ENCODE data around the gene CIAO2B. TPM values are rescaled to one million over a fixed set of nuclear protein-coding genes. Genes with fewer than 3 reads are reported as not detected.

The CIAO2B gene
- total RNA-seq, 1 experiment from 2014 or later: 119 TPM

DNA sequence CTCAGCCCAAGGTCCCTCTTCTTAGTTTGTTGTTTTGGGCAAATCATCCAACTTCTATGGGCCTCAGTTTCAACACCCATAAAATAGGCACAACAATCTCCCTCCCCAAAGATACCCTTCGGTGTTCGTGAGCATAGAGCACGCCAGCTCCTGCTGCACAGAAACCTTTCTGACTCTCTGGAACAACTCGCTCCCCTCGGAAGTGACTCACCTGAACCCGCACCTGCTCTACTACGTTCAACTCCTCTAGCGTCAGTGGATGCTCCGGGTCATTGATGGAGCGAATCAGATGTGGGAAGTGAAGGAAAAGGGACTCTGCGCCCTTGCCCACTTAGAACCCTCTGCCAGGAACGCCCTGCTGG is 445 bp downstream of the CIAO2B start:
- ChIA-PET CTCF (interaction anchor here (1.2 kb wide), 1 partner anchor 38 kb away, joined by 3 read pairs; no protein-coding TSS in a partner anchor), POLR2A (no interaction called here)
- Mint-ChIP-seq H3K4me3 (ENCODE audit: unreplicated experiment) (peak overlapping the region; percentile 94), H3K36me3 (ENCODE audit: insufficient read depth, unreplicated experiment) (peaks cover 17% of the 10 kb centered on the region), H3K9me3 (ENCODE audit: unreplicated experiment) (no peaks in the 10 kb centered on the region), H3K27me3 (ENCODE audit: insufficient read depth, unreplicated experiment) (no peaks in the 10 kb centered on the region), H3K27ac (ENCODE audit: unreplicated experiment) (peak overlapping the region; percentile 88), H3K4me1 (ENCODE audit: low read depth, unreplicated experiment) (peaks cover 19% of the 10 kb centered on the region)
- TSS peak; percentile 66 for BruUV-seq (replicated peaks)
- no peak for DNase-seq
- H3K9me3 ChIP-seq: no peaks in the 10 kb centered on the region
- peaks cover 8% of the 10 kb centered on the region for H3K4me1 ChIP-seq
- TF ChIP-seq, protein P1, sequence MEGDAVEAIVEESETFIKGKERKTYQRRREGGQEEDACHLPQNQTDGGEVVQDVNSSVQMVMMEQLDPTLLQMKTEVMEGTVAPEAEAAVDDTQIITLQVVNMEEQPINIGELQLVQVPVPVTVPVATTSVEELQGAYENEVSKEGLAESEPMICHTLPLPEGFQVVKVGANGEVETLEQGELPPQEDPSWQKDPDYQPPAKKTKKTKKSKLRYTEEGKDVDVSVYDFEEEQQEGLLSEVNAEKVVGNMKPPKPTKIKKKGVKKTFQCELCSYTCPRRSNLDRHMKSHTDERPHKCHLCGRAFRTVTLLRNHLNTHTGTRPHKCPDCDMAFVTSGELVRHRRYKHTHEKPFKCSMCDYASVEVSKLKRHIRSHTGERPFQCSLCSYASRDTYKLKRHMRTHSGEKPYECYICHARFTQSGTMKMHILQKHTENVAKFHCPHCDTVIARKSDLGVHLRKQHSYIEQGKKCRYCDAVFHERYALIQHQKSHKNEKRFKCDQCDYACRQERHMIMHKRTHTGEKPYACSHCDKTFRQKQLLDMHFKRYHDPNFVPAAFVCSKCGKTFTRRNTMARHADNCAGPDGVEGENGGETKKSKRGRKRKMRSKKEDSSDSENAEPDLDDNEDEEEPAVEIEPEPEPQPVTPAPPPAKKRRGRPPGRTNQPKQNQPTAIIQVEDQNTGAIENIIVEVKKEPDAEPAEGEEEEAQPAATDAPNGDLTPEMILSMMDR (IDR thresholded peaks at IDR 0.05; ENCODE audit: insufficient read depth in 1 of 2, low read depth in 1 of 2, low read length in 1 of 2, severe bottlenecking in 1 of 2, unreplicated experiment in 1 of 2): no peak
- peak overlapping the region; percentile 81 for H3K4me3 ChIP-seq (ENCODE audit: low read depth, low read length)
- H3K27me3 ChIP-seq (replicated peaks; ENCODE audit: control insufficient read depth, insufficient read depth, low read length): no peaks in the 10 kb centered on the region
- intact Hi-C loops (cut with micrococcal nuclease; ENCODE audit: unreplicated experiment): no loop called here
- H3K36me3 ChIP-seq (ENCODE audit: control insufficient read depth, insufficient read depth, low read length): no peaks in the 10 kb centered on the region

DNA sequence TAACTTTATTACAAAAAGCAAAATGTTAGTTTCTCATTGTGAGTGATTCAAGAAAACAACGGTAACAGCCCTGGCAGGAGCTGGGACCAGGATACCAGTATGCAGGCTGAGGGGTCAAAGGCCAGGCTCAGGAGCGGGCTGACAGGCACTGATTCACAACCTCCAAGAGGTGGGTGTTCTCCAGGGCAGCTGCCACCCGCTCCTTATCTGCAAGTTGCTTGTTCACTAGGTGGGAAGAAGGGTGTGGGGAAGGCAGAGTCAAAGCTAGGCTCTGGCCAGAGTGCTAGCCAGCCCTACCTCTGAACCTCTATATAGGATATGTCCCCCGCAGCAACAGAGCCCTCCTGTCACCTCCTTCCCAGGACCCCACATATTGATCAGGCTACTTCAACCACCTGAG is 2.1 kb downstream of the CIAO2B start:
- H3K9me3 ChIP-seq: no peaks in the 10 kb centered on the region
- BruUV-seq (replicated peaks): no TSS peak
- Mint-ChIP-seq H3K9me3 (ENCODE audit: unreplicated experiment) (no peaks in the 10 kb centered on the region), H3K27me3 (ENCODE audit: insufficient read depth, unreplicated experiment) (no peaks in the 10 kb centered on the region), H3K27ac (ENCODE audit: unreplicated experiment) (no peak overlapping the region), H3K36me3 (ENCODE audit: insufficient read depth, unreplicated experiment) (peaks cover 17% of the 10 kb centered on the region), H3K4me1 (ENCODE audit: low read depth, unreplicated experiment) (peaks cover 19% of the 10 kb centered on the region), H3K4me3 (ENCODE audit: unreplicated experiment) (peak overlapping the region; percentile 94)
- H3K4me1 ChIP-seq: peaks cover 8% of the 10 kb centered on the region
- no peaks in the 10 kb centered on the region for H3K27me3 ChIP-seq (replicated peaks; ENCODE audit: control insufficient read depth, insufficient read depth, low read length)
- ChIA-PET CTCF (no interaction called here), POLR2A (no interaction called here)
- H3K4me3 ChIP-seq (ENCODE audit: low read depth, low read length): no peak overlapping the region
- TF ChIP-seq, protein P1 (IDR thresholded peaks at IDR 0.05; ENCODE audit: insufficient read depth in 1 of 2, low read depth in 1 of 2, low read length in 1 of 2, severe bottlenecking in 1 of 2, unreplicated experiment in 1 of 2): no peak
- H3K36me3 ChIP-seq (ENCODE audit: control insufficient read depth, insufficient read depth, low read length): no peaks in the 10 kb centered on the region
- DNase-seq: no peak
- intact Hi-C loops (cut with micrococcal nuclease; ENCODE audit: unreplicated experiment): no loop called here

DNA sequence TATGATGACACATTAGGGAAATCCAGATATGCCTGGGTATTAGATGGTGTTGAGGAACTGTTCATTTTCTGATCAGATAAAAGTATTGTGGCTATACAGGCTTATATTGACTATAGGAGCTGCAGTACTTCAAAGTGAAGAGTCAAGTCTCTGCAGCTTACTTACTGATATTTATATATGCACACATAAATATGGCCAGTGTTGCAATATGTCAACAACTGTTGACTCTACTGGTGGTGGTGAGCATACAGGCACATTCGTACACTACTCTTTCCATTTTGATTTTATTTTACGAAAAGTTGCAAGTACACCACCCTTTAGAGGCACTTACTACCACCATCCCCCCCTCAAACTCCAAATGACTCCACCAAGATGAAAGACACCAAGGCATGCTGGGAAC is 2.5 kb downstream of the CIAO2B start:
- H3K27me3 Mint-ChIP-seq (ENCODE audit: insufficient read depth, unreplicated experiment): no peaks in the 10 kb centered on the region
- CTCF ChIA-PET: no interaction called here
- TF ChIP-seq, protein P1 (IDR thresholded peaks at IDR 0.05; ENCODE audit: insufficient read depth in 1 of 2, low read depth in 1 of 2, low read length in 1 of 2, severe bottlenecking in 1 of 2, unreplicated experiment in 1 of 2): no peak
- intact Hi-C loops (cut with micrococcal nuclease; ENCODE audit: unreplicated experiment): no loop called here
- H3K27ac Mint-ChIP-seq (ENCODE audit: unreplicated experiment): no peak overlapping the region
- peaks cover 19% of the 10 kb centered on the region for H3K4me1 Mint-ChIP-seq (ENCODE audit: low read depth, unreplicated experiment)
- Histone ChIP-seq H3K4me1 (peaks cover 8% of the 10 kb centered on the region), H3K36me3 (ENCODE audit: control insufficient read depth, insufficient read depth, low read length) (no peaks in the 10 kb centered on the region), H3K9me3 (no peaks in the 10 kb centered on the region), H3K4me3 (ENCODE audit: low read depth, low read length) (no peak overlapping the region), H3K27me3 (replicated peaks; ENCODE audit: control insufficient read depth, insufficient read depth, low read length) (no peaks in the 10 kb centered on the region)
- H3K9me3 Mint-ChIP-seq (ENCODE audit: unreplicated experiment): no peaks in the 10 kb centered on the region
- H3K4me3 Mint-ChIP-seq (ENCODE audit: unreplicated experiment): no peak overlapping the region
- no peak for DNase-seq
- no TSS peak for BruUV-seq (replicated peaks)
- peaks cover 17% of the 10 kb centered on the region for H3K36me3 Mint-ChIP-seq (ENCODE audit: insufficient read depth, unreplicated experiment)
- POLR2A ChIA-PET: interaction anchor here (0.6 kb wide), 1 partner anchor 19 kb away, joined by 3 read pairs; no protein-coding TSS in a partner anchor

All from Caco-2 (cell line).